RPMI7951 (cell line): ENCODE results near the gene SFI1. TPM values are rescaled to one million over a fixed set of nuclear protein-coding genes. Genes with fewer than 3 reads are reported as not detected.
"Not testable (repeated sequence)": the region's sequence is repeated elsewhere in the genome, so short reads cannot be mapped to it uniquely, and the experiment has no call there.

ENCODE experiments used
- DNase-seq: peaks from one replicate; pipeline ENCODE4 v3.0.0-alpha.2; 2012; ENCODE audit warnings: low read depth
- total RNA-seq: library from RNA; depleted of rRNA; stranded (reverse); fragments of >200 nt; shearing (Covaris generic); gene quantifications from 2 replicates; pipeline ENCODE4 v1.2.3, GENCODE V29; 2014

SFI1 gene
- total RNA-seq, 1 experiment from 2014 or later: 6.1 TPM

DNA sequence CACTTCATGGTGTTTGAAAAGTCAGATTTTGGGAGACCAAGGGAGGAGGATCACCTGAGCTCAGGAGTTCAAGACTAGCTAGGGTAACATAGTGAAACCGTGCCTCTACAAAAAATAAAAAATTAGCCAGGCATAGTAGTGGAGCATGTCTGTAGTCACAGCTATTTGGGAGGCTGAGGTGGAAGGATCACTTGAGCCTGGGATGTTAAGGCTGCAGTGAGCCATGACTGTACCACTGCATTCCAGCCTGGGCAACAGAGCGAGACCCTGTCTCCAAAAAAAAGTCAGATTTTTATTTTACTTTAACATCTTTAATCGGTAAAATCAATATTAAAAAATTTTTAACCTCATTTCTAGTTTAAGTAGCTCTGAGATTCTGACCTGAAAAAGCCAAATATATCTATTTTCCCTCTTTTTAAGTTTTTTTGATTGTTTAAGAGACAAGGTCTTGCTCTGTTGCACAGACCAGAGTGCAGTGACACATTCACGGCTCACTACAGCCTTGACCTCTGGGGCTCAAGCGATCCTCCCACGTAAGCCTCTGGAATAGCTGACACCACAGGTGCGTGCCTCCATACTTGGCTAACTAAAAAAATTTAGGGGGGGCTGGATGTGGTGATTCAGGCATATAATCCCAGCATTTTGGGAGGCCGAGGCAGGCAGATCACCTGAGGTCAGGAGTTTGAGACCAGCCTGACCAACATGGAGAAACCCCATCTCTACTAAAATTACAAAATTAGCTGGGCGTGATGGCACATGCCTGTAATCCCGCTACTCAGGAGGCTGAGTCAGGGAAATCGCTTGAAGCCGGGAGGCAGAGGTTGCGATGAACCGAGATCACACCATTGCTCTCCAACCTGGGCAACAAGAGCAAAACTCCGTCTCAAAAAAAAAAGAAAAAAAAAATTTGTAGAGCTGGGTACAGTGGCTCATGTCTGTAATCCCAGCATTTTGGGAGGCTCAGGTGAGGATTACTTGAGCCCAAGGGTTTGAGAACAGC, 48.4 kb downstream of the SFI1 start:
- no peak for DNase-seq

DNA sequence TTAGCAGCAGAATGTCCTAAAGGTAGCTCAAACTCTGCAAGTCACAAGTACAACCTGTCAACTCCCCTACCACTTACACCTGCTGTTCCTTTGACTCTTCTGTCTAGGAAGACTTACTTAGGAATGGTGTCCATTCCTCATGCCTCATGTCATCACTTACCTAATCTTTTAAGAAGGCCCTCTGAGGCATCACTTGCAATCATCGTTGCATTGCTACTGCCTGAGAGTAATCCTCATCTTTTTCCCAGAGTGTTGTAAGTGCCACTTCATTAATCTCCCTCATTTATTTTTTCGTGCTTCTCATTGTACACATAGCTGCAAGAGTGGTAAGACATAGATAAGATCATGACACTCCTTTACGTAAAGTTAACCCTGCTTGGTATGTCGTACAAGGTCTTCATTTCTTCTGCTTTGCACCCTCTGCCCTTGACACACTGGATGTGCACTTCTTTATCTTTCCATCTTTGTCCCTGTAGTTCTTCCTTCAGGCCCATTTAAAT, 54.6 kb downstream of the SFI1 start:
- no peak for DNase-seq

DNA sequence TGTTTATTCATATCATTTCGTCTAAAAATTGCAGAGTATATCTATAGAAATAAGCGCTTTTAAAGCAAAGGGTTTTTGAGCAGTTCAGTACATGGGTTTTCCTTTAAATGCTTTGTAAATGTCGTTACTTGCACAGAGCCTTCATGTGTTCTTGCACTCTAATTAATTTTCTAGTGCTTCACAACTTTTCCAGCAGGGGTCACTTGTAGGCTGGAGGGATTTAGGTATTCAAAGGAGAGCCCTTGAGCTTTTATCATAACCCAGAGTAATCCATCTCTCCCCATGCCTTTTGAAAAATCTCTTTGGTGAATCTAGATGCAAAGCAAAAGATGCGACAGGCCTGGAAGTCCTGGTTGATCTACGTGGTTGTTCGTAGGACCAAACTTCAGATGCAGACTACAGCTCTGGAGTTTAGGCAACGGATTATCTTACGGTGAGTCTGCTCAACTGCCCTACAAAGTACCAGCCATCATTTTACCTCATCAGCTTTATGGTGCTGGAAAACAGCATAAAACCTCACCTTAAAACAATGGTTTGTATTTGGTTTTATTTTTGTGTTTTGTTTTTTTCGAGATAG, 60.4 kb downstream of the SFI1 start:
- peak; percentile 38 for DNase-seq

DNA sequence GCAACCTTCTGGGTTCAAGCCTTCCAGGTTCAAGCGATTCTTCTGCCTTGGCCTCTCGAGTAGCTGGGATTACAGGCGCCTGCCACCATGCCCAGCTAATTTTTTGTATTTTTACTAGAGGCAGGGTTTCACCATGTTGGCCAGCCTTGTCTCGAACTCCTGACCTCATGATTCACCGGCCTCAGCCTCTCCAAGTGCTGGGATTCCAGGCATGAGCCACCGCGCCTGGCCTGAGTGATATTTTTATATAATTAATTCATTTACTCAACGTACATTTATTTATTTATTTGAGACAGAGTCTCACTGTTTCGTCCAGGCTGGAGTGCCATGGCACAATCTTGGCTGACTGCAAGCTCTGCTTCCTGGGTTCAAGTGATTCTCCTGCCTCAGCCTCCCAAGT, 62.2 kb downstream of the SFI1 start:
- DNase-seq: not testable (repeated sequence)

DNA sequence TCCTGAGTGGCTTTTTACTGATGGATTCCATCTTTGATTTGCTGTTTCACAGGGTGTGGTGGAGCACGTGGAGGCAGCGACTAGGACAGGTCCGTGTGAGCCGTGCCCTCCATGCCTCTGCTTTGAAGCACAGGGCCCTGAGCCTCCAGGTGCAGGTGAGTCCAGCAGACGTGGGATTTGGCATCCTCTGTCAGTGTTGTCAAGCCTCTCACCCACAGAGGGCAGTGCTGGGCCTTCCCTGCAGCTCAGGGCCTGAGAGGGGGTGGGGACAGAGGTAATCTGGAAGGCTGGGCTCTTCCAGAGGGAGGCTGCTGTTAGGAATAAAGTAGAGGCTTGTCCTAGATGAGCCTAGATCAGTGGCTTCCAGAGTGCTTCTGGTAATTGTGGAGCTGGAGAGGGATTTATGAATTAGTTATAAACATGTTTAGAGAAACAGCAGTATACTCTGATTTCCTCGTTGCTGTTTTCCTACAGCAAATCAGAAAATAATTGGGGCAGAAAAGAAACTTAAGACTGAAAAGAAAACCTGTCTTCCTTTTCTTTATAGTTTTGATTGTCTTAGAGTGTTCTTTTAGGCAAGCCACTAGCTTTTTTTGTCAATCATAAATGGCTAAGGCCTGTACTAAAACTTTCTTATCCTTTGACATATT, 65.0 kb downstream of the SFI1 start:
- peak; percentile 55 for DNase-seq

DNA sequence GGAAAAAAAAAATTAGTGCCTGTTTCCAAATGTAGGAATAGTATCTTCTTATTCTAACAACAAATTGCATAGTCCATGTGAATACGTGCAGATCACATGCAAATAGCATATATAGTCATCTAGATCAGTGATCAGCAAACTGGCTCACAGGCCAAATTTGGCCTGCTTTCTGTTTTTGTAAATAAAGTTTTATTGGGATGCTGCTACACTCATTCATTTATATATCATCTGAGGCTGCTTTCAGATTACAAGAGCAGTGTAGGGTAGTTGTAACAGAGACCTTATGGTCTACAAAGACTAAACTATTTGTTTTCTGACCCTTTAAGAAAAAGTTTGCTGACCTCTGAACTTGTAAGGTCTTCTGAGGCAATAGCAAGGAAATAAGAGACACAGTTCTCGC, 65.6 kb downstream of the SFI1 start:
- no peak for DNase-seq

DNA sequence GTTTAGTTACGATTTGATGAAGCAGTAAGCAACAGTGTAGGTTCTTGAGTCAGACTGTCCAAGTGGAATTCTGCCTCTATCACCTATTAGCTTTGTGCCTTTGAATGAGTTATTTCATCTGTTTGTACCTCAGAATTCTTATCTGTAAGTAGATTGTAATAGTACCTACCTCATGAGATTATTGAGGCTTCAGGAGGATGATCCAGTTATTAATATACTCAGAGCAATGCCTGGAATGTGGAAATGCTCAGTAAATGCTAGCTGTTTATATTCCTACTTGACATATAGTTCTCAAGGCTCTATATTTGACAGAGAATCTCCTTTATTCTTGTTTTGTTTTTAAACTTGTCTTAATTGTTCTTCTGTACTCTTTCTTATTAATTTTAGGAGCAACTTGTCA, 70.1 kb downstream of the SFI1 start:
- DNase-seq: no peak

DNA sequence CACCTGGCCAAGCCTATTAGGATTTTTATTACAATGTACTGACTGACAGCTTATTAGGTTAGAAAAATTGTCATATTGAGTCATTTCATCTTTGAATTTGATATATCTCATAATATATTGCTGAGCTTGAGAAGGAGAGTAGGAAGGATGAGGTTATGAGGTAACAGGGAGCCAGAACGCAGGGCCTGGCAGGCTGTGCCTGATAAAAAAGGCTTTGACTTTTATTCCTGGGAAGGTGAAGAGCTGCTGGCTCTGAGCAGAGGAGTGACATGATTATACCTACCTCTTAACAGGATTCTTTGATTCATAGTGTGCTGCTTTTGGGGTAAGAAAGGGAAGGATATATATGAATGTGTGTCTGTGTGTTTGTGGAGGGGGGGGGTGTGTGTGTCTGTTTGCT, 70.9 kb downstream of the SFI1 start:
- no peak for DNase-seq

DNA sequence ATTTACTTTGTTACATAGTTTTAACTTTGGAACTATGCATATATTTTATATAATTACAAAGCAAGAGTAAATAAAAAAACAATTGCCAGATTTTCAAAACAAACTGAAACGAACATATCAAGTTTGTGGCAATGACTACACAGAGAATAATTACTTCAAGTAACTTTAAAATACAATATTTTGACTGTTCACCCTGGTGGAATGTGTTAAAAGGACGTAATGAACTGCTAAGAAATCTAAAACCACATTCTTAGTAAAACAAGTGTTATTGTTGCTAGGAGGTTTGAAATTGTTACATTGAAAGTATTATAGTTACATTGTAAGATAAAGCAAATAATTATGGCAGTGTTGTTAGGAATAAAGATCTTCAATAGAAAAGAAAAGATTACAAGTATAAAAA, 71.4 kb downstream of the SFI1 start:
- no peak for DNase-seq

DNA sequence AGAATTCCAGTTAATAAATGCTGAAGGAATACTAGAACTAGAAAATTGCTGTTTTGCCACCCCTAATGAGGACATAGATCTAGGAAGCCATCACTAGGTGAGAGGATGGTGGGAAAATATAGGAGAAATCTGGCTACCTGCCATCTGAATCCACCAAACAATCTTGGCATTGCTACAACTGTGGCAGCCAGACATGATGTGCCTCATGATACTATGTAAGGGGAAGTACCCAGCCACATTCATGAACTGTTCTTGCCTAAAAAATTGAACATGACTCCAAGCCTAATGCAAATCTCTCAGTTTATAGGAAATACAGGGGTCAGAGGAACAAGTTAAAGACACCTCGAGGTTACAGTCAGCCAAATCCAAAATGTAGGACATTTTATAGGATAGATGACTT, 72.8 kb downstream of the SFI1 start:
- DNase-seq: no peak

DNA sequence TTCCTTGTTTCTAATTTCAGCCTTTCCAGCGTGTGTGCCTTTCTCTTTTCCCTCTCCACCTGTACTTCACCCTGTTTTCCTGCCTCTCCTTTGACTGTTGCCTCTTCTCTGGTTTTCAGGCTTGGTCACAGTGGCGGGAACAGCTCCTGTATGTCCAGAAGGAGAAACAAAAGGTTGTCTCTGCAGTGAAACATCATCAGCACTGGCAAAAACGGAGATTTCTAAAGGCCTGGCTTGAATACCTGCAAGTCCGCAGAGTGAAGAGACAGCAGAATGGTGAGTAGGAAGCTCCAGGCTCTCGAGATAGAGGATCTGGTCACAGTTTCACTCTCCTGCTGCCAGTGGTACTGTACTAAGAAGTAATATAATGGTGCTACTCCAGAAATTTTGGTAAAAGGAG, 76.6 kb downstream of the SFI1 start:
- DNase-seq: no peak

DNA sequence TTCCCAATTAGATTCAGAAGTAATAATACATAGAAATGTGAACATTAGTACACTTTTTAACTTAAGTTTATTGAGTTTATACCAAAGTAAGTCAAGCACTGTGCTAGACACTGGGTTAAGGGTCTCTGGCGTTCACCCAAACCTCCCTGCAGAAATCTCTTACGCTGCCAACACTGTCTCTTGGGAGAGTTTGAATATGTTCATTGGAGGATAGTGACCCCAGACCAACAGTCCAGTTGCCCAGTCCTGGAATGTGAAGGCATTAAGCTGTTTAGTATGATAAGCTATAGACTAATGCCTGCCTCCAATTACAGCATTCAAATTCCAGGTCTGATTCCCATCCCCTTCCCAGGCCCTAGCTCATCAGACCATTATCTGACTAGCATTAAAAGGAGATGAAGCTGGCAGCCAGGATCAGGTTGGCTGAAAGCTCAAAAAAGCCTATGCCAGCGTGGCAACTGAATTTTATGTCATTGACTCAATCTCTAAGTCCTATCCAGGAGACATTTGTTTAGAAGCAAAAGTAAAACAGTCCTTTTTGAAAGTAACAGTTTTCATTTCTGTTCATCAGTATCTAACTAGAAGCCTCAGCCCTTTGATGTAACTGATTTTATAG, 77.8 kb downstream of the SFI1 start:
- DNase-seq: no peak

DNA sequence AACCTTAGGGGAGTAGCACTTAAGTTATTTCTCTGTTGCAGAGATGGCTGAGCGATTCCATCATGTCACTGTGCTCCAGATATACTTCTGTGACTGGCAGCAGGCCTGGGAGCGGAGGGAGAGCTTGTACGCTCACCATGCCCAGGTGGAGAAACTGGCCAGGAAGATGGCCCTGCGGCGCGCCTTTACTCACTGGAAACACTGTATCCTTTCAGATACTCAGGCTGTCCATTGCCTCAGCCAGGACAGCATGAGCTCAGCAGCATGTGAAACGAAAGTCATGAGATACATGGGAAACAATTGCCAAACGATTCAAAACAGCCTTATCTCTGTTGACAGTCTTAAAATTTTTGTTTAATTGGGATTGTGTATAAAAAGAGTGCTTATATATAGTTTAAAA, 78.9 kb downstream of the SFI1 start:
- no peak for DNase-seq

DNA sequence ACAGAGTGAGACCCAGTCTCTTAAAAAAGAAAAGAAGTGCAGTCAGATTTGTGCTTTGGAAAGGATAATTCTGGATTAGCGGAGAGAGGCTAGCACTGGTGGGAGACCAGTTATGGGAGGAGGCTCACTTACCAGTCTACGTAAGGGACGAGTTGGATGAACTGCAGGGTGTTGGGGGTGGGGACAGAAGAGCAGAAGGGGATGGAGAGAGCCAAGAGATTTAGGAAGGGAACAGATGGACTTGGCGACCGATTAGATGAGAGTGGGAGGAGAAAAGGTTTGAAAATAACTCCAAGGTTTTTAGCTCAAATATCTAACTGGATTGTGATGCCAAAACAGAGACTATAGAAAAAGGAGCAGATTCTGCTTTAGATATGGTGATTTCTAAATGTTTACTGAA, 81.4 kb downstream of the SFI1 start:
- DNase-seq: no peak

DNA sequence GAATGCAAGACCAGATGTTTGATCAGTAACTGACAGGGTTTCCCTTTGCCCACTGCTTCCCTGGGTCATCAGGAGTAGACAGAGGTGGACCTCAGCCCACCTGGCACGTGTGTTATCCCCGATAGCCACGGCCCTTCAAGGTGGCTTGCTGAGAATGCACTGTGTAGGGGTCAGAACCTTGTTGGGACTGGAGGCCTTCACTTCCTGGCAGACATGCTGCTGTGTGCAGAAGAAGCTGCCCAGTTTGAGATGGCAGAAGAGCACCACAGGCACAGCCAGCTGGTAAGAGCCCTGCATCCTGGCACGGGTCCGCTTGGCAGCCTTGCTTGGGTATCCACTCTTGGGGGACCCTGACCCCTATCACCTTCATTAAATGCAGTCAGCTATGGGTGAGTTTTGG, 81.8 kb downstream of the SFI1 start:
- DNase-seq: no peak

DNA sequence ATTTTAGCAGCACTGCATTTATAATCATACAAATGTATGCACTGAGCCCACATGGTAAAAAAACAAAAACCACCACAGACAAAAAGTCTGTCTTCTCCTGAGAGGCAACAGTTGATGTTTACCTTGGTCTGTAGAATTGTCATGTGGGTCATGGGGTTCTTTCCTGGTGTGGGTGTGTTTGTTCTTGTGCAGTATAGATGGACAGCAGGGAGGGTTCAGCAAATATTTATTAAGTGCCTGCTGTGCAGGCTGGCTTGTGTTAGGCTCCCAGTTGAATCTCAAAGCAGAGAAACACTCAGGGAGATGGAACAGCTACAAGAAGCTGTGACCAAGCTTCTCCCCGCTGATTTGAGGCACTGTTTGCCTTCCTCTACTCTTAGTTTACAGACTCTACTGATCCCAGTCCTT, 83.5 kb downstream of the SFI1 start:
- no peak for DNase-seq

DNA sequence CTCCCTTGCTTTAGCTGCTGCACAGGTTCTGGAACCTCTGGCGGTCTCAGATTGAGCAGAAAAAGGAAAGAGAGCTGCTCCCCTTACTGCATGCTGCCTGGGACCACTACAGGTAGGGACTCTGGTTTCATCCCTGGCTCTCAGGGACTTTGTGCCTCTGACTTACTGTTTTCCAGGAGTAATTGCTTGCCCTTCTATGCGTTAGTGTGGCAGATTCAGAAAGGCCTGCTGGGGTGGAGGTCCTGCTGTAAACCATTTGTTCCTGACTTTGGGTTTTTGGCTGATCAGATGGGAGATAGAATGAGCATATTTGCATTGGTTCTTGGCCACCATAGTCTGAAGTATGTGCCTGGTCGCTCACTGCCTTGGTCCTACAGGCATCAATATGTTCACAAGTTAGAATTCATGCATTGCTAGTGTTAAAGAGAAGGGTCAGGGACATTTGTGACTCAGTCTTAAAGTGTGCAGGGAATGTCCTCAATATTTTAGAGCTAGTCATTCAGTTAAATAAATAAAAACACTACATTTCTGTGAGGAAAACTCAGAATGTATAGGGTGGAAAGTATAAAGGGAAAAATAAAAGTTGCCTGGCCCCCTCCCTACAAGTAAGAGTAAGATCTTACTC, 87.6 kb downstream of the SFI1 start:
- DNase-seq: peak; percentile 8

DNA sequence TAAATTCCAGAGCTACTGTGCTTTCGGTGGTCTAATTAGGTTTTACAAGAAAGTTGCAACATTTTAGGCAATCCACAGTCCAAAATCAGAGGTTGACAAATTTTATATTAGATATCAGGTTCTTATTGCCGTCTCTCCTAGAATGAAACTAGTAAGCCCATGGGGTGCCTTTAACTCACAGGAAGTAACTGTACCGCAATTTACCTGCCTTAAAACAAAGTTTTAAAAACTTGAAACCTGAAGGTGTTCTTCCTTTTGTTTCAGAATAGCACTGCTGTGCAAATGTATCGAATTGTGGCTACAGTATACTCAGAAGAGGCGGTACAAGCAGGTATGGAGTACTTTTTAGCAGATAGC, 88.4 kb downstream of the SFI1 start:
- DNase-seq: no peak

DNA sequence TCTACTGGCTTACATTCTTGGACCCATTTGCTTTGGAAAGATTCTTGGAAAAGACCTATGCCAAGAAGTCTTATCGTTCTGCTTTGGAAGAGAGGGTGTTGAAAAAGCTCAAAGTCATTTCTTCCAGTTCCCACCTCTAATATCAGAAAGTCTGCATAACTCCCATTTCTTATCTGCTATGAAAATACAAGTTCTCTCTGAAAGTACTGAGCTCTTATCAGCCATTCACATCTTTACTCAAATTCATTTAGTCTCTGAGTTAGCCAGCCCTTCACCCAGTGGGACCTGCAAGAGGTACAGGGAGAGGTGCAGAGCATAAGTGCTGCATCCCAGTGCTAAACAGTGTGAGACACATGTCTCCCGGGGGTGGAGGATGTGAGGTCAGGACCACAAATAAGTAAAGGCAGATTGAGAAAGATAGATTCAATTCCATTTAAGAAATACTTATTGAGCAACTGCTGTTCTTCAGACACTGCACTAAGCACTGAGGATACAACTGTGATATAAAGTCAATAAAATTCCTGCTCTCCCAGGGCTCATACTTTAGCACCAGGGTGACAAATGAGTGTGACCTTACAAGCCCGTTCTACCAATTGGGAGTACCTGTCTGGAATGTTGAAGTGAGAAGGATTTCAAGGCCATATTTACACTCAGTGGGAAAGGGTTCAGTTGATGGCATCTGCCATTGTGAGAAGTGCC, 89.0 kb downstream of the SFI1 start:
- no peak for DNase-seq

DNA sequence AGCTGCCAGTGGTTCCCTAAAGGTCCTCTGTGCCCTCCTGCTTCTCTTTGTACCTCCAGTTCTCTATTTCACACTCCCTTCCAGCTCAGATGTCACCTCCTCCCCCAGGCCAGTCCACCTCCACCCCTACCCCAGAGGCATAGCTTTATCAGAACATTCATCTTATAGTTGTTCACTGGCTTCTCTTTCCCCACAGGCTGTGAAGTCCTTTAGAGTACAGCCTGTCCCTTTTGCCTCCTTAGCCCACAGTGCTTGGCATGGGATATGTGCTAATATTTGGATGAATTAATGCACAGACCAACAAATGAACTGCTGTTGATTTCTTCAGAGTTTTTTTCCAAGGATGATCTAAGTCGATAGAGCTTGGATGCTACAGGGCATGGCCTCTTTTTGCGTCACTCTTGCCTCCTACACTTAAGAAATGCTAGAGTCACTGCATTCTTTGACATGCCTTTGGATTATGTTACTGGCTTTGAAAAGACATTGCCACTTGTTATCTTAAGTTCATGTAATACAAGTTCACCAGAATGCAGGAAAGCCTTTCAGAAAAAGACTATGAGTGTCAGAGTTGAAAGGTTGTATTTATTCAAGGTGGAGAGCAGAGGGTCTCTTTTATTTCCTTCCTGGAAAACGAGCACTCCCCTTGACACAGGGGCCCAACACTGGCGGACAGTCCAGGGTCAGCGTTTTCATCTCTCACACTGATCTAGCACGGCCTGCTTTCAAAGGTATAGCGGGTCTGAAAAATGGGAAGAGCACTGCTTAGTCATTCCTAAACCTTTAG, 90.0 kb downstream of the SFI1 start:
- DNase-seq: no peak
